GM23338 (cell line): ENCODE results near the gene MAP3K15. TPM values are rescaled to one million over a fixed set of nuclear protein-coding genes. Genes with fewer than 3 reads are reported as not detected.

Source experiments
- ATAC-seq: fragments of 200-7000 bp; cut with Tn5 transposase; 3 replicates; pipeline ENCODE4 v1.9.1; 2020
- DNase-seq: peaks from one replicate; pipeline ENCODE4 v3.0.0-alpha.2; 2015; ENCODE audit warnings: low spot score
- H2AFZ ChIP-seq: fragments of 200-600 bp; sonication (generic); 2 replicates; pipeline ENCODE4 v1.8.0; 2016; ENCODE audit warnings: antibody characterized with exemption, mild to moderate bottlenecking, moderate library complexity
- H3F3A ChIP-seq: fragments of 200-600 bp; sonication (generic); replicated peaks from 2 replicates; pipeline ENCODE4 v1.8.0; 2017; ENCODE audit warnings: antibody characterized with exemption, mixed run types, low read depth
- H3K27ac ChIP-seq: fragments of 200-600 bp; sonication (generic); 2 replicates; pipeline ENCODE4 v1.6.1; 2016; ENCODE audit warnings: low read depth
- H3K27me3 ChIP-seq: fragments of 200-600 bp; sonication (generic); 2 replicates; pipeline ENCODE4 v1.8.0; 2016; ENCODE audit warnings: mild to moderate bottlenecking, mixed run types, moderate library complexity; ENCODE audit not compliant: insufficient read depth
- H3K36me3 ChIP-seq: fragments of 200-600 bp; sonication (generic); 2 replicates; pipeline ENCODE4 v1.8.0; 2016; ENCODE audit warnings: mild to moderate bottlenecking; ENCODE audit not compliant: insufficient read depth
- H3K4me1 ChIP-seq: fragments of 200-600 bp; sonication (generic); 2 replicates; pipeline ENCODE4 v1.8.0; 2016; ENCODE audit warnings: mild to moderate bottlenecking, moderate library complexity; ENCODE audit not compliant: insufficient read depth
- H3K4me2 ChIP-seq: fragments of 200-600 bp; sonication (generic); 2 replicates; pipeline ENCODE4 v1.7.1; 2017; ENCODE audit warnings: mixed run types
- H3K4me3 ChIP-seq: fragments of 200-600 bp; sonication (generic); 2 replicates; pipeline ENCODE4 v1.6.1; 2016; ENCODE audit warnings: mixed run types
- H3K79me2 ChIP-seq: fragments of 200-600 bp; sonication (generic); replicated peaks from 2 replicates; pipeline ENCODE4 v1.8.0; 2017; ENCODE audit warnings: mild to moderate bottlenecking; ENCODE audit not compliant: insufficient read depth
- H3K9me2 ChIP-seq: fragments of 200-600 bp; sonication (generic); 2 replicates; pipeline ENCODE4 v1.8.0; 2017; ENCODE audit not compliant: insufficient read depth
- H4K20me1 ChIP-seq: fragments of 200-600 bp; sonication (generic); replicated peaks from 2 replicates; pipeline ENCODE4 v1.8.0; 2017; ENCODE audit warnings: mild to moderate bottlenecking; ENCODE audit not compliant: insufficient read depth
- H3K27ac Mint-ChIP-seq: 2 replicates; pipeline ENCODE4 v1.8.0; 2020; ENCODE audit warnings: inconsistent platforms, mild to moderate bottlenecking, moderate library complexity, mixed read lengths
- H3K27me3 Mint-ChIP-seq: 3 replicates; pipeline ENCODE4 v1.8.0; 2022; ENCODE audit warnings: low read depth, mild to moderate bottlenecking, moderate library complexity, mixed read lengths, inconsistent platforms; ENCODE audit not compliant: insufficient read depth, poor library complexity
- H3K36me3 Mint-ChIP-seq: 3 replicates; pipeline ENCODE4 v1.8.0; 2021; ENCODE audit warnings: low read depth, mild to moderate bottlenecking, inconsistent platforms, moderate library complexity, mixed read lengths
- H3K4me1 Mint-ChIP-seq: 3 replicates; pipeline ENCODE4 v1.8.0; 2020; ENCODE audit warnings: mild to moderate bottlenecking, inconsistent platforms, mixed read lengths
- H3K4me3 Mint-ChIP-seq: 3 replicates; pipeline ENCODE4 v1.8.0; 2021; ENCODE audit warnings: moderate library complexity, mild to moderate bottlenecking, inconsistent platforms, mixed read lengths
- H3K9me3 Mint-ChIP-seq: 3 replicates; pipeline ENCODE4 v1.8.0; 2020; ENCODE audit warnings: moderate library complexity, mild to moderate bottlenecking, inconsistent platforms, mixed read lengths
- JUNB ChIP-seq: IDR thresholded peaks from one replicate; pipeline ENCODE4 v1.6.1; 2016; ENCODE audit warnings: antibody characterized with exemption; ENCODE audit not compliant: unreplicated experiment
- polyA plus RNA-seq: library from polyadenylated mRNA; unstranded; fragments of >200 nt; fragmentation: Nextera tagmentation; extraction: Ambion mirVana; gene quantifications from 2 replicates; pipeline ENCODE4 v1.2.1, GENCODE V29; 2016
- total RNA-seq: library from RNA; depleted of rRNA; stranded (reverse); fragments of >200 nt; shearing (Covaris generic); gene quantifications from 2 replicates; pipeline ENCODE4 v1.2.3, GENCODE V29; 2014
- TF ChIP-seq, protein P1 (sequence below): IDR thresholded peaks from one replicate; pipeline ENCODE4 v1.6.1; 2018; ENCODE audit warnings: antibody characterized with exemption; ENCODE audit not compliant: unreplicated experiment
- TF ChIP-seq, protein P2 (sequence below), 2 experiments: fragments of 200-600 bp in 1 of 2; sonication (generic) in 1 of 2; conservative IDR thresholded peaks; 2 replicates each; pipeline versions ENCODE4 v1.5.1 to v1.6.1; 2016 to 2017; ENCODE audit warnings: antibody characterized with exemption in 2 of 2, low read depth in 2 of 2, mild to moderate bottlenecking in 2 of 2, moderate library complexity in 1 of 2
- TF ChIP-seq, protein P3 (sequence below): fragments of 250-450 bp; sonication (Bioruptor Pico); IDR thresholded peaks from 2 replicates; pipeline ENCODE4 v1.5.0; 2020; ENCODE audit warnings: mild to moderate bottlenecking, moderate library complexity

The MAP3K15 gene
- total and polyA plus RNA-seq, 2 experiments from 2014 or later, result 0.40 to 3.1 TPM

DNA sequence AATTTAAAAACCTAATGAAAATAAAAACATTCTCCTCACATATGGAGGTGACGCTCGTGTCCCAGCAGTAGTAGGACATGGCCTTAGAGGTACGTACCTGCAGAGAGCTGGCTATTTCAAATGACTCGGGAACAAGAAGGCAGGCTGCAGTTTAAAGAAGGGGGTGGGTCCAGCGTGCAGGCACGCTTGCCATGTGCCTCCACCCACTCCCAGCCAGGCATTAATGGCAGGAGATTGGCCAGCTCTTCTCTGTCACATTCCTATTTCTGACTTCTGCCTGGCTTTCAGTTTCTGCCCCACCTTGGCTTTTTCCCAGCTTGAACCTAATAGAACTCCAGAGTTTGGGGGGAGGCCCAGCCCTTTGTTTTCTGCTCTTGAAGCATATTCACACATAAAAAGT, 154.4 kb downstream of the MAP3K15 start (continued):
- TF ChIP-seq, protein P1, sequence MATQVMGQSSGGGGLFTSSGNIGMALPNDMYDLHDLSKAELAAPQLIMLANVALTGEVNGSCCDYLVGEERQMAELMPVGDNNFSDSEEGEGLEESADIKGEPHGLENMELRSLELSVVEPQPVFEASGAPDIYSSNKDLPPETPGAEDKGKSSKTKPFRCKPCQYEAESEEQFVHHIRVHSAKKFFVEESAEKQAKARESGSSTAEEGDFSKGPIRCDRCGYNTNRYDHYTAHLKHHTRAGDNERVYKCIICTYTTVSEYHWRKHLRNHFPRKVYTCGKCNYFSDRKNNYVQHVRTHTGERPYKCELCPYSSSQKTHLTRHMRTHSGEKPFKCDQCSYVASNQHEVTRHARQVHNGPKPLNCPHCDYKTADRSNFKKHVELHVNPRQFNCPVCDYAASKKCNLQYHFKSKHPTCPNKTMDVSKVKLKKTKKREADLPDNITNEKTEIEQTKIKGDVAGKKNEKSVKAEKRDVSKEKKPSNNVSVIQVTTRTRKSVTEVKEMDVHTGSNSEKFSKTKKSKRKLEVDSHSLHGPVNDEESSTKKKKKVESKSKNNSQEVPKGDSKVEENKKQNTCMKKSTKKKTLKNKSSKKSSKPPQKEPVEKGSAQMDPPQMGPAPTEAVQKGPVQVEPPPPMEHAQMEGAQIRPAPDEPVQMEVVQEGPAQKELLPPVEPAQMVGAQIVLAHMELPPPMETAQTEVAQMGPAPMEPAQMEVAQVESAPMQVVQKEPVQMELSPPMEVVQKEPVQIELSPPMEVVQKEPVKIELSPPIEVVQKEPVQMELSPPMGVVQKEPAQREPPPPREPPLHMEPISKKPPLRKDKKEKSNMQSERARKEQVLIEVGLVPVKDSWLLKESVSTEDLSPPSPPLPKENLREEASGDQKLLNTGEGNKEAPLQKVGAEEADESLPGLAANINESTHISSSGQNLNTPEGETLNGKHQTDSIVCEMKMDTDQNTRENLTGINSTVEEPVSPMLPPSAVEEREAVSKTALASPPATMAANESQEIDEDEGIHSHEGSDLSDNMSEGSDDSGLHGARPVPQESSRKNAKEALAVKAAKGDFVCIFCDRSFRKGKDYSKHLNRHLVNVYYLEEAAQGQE, result no peak

DNA sequence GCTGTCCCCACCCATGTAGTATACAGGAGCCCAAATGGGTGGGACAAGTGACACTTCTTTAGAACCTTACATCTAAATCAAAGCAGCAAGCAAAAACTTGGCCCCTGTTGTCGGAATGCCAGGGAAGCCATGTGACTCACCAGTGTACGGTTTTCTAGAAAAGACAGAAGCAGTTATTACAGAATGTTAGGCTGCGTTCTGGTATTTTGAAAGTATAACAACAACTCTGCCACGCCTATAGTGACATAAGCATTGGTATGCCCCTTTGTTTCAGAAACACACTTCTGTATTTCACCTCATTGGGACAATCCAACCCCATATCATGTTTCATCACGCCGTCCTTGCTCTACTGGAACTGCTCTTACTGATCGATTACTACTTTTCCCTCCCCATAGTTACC, 156.8 kb downstream of the MAP3K15 start:
- Mint-ChIP-seq H3K4me1 (no peaks in the 10 kb centered on the region), H3K27me3 (peaks cover 1% of the 10 kb centered on the region), H3K27ac (no peak overlapping the region), H3K9me3 (no peaks in the 10 kb centered on the region), H3K4me3 (no peak overlapping the region), H3K36me3 (peaks cover 56% of the 10 kb centered on the region)
- TF ChIP-seq JUNB, result no peak
- Histone ChIP-seq H3K36me3 (no peaks in the 10 kb centered on the region; the same call in 1 of the 2 replicates), H4K20me1 (no peaks in the 10 kb centered on the region), H3K9me2 (no peaks in the 10 kb centered on the region), H3F3A (no peaks in the 10 kb centered on the region), H3K79me2 (no peaks in the 10 kb centered on the region), H3K4me2 (no peak overlapping the region), H3K27me3 (no peaks in the 10 kb centered on the region), H2AFZ (no peak overlapping the region), H3K4me3 (no peak overlapping the region), H3K4me1 (no peaks in the 10 kb centered on the region), H3K27ac (no peak overlapping the region)
- ATAC-seq (no peak), DNase-seq (no peak)

DNA sequence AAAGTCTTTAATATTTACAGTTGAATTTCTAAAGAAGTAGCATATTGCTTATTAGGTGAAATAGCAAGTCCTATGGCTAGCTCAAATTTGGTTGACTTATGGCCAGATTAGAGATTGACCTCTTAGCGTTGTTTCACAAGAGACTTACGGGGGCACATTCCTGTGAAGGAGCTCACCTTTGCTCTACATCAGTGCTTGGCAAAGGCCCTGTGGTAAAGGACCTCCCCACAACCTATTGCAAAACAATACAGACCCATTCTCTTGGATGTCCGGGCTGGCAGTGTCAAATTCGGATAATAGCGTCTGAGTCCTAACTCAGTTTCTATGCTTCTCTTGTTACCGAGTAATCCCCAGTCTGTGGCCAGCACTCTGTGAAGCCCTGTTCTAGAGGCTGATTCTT, 160.7 kb downstream of the MAP3K15 start:
- Histone ChIP-seq H3K4me2 (no peak overlapping the region), H4K20me1 (no peaks in the 10 kb centered on the region), H3K4me3 (no peak overlapping the region), H2AFZ (no peak overlapping the region), H3K27me3 (no peaks in the 10 kb centered on the region), H3F3A (no peaks in the 10 kb centered on the region), H3K27ac (no peak overlapping the region), H3K4me1 (no peaks in the 10 kb centered on the region), H3K36me3 (no peaks in the 10 kb centered on the region; the same call in 1 of the 2 replicates), H3K79me2 (no peaks in the 10 kb centered on the region), H3K9me2 (no peaks in the 10 kb centered on the region)
- no peak for ATAC-seq
- Mint-ChIP-seq H3K9me3 (no peaks in the 10 kb centered on the region), H3K27ac (no peak overlapping the region), H3K36me3 (peaks cover 73% of the 10 kb centered on the region), H3K4me1 (no peaks in the 10 kb centered on the region), H3K4me3 (no peak overlapping the region), H3K27me3 (no peaks in the 10 kb centered on the region)
- no peak for DNase-seq
- TF ChIP-seq, protein P1, result no peak
- TF ChIP-seq, protein P2, sequence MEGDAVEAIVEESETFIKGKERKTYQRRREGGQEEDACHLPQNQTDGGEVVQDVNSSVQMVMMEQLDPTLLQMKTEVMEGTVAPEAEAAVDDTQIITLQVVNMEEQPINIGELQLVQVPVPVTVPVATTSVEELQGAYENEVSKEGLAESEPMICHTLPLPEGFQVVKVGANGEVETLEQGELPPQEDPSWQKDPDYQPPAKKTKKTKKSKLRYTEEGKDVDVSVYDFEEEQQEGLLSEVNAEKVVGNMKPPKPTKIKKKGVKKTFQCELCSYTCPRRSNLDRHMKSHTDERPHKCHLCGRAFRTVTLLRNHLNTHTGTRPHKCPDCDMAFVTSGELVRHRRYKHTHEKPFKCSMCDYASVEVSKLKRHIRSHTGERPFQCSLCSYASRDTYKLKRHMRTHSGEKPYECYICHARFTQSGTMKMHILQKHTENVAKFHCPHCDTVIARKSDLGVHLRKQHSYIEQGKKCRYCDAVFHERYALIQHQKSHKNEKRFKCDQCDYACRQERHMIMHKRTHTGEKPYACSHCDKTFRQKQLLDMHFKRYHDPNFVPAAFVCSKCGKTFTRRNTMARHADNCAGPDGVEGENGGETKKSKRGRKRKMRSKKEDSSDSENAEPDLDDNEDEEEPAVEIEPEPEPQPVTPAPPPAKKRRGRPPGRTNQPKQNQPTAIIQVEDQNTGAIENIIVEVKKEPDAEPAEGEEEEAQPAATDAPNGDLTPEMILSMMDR (conservative IDR thresholded peaks at IDR 0.05; ENCODE audit: low read depth in 2 of 2), result no peak
- TF ChIP-seq, protein P3, sequence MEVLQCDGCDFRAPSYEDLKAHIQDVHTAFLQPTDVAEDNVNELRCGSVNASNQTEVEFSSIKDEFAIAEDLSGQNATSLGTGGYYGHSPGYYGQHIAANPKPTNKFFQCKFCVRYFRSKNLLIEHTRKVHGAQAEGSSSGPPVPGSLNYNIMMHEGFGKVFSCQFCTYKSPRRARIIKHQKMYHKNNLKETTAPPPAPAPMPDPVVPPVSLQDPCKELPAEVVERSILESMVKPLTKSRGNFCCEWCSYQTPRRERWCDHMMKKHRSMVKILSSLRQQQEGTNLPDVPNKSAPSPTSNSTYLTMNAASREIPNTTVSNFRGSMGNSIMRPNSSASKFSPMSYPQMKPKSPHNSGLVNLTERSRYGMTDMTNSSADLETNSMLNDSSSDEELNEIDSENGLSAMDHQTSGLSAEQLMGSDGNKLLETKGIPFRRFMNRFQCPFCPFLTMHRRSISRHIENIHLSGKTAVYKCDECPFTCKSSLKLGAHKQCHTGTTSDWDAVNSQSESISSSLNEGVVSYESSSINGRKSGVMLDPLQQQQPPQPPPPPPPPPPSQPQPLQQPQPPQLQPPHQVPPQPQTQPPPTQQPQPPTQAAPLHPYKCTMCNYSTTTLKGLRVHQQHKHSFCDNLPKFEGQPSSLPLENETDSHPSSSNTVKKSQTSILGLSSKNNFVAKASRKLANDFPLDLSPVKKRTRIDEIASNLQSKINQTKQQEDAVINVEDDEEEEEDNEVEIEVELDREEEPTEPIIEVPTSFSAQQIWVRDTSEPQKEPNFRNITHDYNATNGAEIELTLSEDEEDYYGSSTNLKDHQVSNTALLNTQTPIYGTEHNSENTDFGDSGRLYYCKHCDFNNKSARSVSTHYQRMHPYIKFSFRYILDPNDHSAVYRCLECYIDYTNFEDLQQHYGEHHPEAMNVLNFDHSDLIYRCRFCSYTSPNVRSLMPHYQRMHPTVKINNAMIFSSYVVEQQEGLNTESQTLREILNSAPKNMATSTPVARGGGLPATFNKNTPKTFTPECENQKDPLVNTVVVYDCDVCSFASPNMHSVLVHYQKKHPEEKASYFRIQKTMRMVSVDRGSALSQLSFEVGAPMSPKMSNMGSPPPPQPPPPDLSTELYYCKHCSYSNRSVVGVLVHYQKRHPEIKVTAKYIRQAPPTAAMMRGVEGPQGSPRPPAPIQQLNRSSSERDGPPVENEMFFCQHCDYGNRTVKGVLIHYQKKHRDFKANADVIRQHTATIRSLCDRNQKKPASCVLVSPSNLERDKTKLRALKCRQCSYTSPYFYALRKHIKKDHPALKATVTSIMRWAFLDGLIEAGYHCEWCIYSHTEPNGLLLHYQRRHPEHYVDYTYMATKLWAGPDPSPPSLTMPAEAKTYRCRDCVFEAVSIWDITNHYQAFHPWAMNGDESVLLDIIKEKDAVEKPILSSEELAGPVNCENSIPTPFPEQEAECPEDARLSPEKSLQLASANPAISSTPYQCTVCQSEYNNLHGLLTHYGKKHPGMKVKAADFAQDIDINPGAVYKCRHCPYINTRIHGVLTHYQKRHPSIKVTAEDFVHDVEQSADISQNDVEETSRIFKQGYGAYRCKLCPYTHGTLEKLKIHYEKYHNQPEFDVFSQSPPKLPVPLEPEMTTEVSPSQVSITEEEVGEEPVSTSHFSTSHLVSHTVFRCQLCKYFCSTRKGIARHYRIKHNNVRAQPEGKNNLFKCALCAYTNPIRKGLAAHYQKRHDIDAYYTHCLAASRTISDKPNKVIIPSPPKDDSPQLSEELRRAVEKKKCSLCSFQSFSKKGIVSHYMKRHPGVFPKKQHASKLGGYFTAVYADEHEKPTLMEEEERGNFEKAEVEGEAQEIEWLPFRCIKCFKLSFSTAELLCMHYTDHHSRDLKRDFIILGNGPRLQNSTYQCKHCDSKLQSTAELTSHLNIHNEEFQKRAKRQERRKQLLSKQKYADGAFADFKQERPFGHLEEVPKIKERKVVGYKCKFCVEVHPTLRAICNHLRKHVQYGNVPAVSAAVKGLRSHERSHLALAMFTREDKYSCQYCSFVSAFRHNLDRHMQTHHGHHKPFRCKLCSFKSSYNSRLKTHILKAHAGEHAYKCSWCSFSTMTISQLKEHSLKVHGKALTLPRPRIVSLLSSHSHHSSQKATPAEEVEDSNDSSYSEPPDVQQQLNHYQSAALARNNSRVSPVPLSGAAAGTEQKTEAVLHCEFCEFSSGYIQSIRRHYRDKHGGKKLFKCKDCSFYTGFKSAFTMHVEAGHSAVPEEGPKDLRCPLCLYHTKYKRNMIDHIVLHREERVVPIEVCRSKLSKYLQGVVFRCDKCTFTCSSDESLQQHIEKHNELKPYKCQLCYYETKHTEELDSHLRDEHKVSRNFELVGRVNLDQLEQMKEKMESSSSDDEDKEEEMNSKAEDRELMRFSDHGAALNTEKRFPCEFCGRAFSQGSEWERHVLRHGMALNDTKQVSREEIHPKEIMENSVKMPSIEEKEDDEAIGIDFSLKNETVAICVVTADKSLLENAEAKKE (CRISPR knock-in tag), result no peak
- no peak for TF ChIP-seq JUNB
